Activated B cell treated with CpG ODN at 0.5 μM for 24 hours (primary cell): ENCODE results near the gene ALKBH4. TPM values are rescaled to one million over a fixed set of nuclear protein-coding genes. Genes with fewer than 3 reads are reported as not detected.
A peak's percentile ranks its signal among the peaks of the same experiment; 100 is the strongest.

ENCODE experiments used
- ATAC-seq: fragments of 200-7000 bp; cut with Tn5 transposase; one replicate; pipeline ENCODE4 v1.10.0; 2021; ENCODE audit warnings: low read depth, mild to moderate bottlenecking, moderate library complexity
- CTCF ChIA-PET: fragments of 350-600 bp; sonication (Branson Sonifier 250); formaldehyde crosslinking; loops from one replicate; lab custom pipeline; 2021; ENCODE audit warnings: antibody characterized with exemption; lab: Charles Lee
- POLR2A ChIA-PET: fragments of 350-600 bp; sonication (Branson Sonifier 250); formaldehyde crosslinking; loops from one replicate; lab custom pipeline; 2021; ENCODE audit warnings: antibody characterized with exemption; lab: Charles Lee
- DNase-seq: peaks from one replicate; pipeline ENCODE4 v3.0.0; 2022
- H3K27ac Mint-ChIP-seq: one replicate; pipeline ENCODE4 v1.8.0; 2020; ENCODE audit warnings: mixed read lengths
- H3K27me3 Mint-ChIP-seq: one replicate; pipeline ENCODE4 v1.8.0; 2021; ENCODE audit warnings: mixed read lengths
- H3K36me3 Mint-ChIP-seq: one replicate; pipeline ENCODE4 v1.8.0; 2021; ENCODE audit warnings: low read depth, mixed read lengths
- H3K4me1 Mint-ChIP-seq: one replicate; pipeline ENCODE4 v1.8.0; 2021; ENCODE audit warnings: mixed read lengths
- H3K4me3 Mint-ChIP-seq: one replicate; pipeline ENCODE4 v1.8.0; 2020; ENCODE audit warnings: mild to moderate bottlenecking, mixed read lengths
- H3K9me3 Mint-ChIP-seq: one replicate; pipeline ENCODE4 v1.8.0; 2020; ENCODE audit warnings: mixed read lengths
- CTCF ChIP-seq: fragments of 200-600 bp; IDR thresholded peaks from one replicate; pipeline ENCODE4 v1.8.0; 2022; ENCODE audit warnings: antibody characterized with exemption, mild to moderate bottlenecking
- intact Hi-C: fragments of 100-400 bp; cut with micrococcal nuclease; formaldehyde crosslinking; loops from one replicate; pipeline ENCODE4 v1.15.1; 2024
- total RNA-seq: library from RNA; stranded (reverse); gene quantifications from 2 replicates; pipeline ENCODE4 v1.2.3, GENCODE V29; 2022

The ALKBH4 gene
- total RNA-seq, 1 donor from 2014 or later, result 7.8 TPM

GRCh38 chr7:102463841-102464576 lies 654 bp downstream of the ALKBH4 start:
- TF ChIP-seq CTCF, result no peak
- Mint-ChIP-seq H3K4me3 (peak overlapping the region; percentile 90), H3K4me1 (peaks cover 33% of the 10 kb centered on the region), H3K27ac (peak overlapping the region; percentile 72), H3K27me3 (no peaks in the 10 kb centered on the region), H3K36me3 (peaks cover 14% of the 10 kb centered on the region), H3K9me3 (no peaks in the 10 kb centered on the region)
- DNase-seq, result no peak
- CTCF ChIA-PET, result interaction anchor here (2.1 to 4.9 kb wide), 2 partner anchors 51 to 59 kb away, joined by 12 to 19 read pairs; no protein-coding TSS in a partner anchor
- POLR2A ChIA-PET, result interaction anchor here (0.5 to 3.1 kb wide), 13 partner anchors 10 to 1320 kb away, joined by 3 to 13 read pairs (median 3); partner anchors contain the start of gene PRKRIP1
- intact Hi-C loops, result loop anchor here (1.0 to 2.0 kb wide), 4 partner anchors 19 to 68 kb away; partner anchors contain the start of genes ORAI2 and PRKRIP1
- ATAC-seq, result no peak

- H3K4me3 Mint-ChIP-seq, result no peak overlapping the region
- CTCF ChIA-PET, result interaction anchor here (1.5 kb wide), 1 partner anchor 48 kb away, joined by 3 read pairs; no protein-coding TSS in a partner anchor
- no peak for TF ChIP-seq CTCF
- H3K9me3 Mint-ChIP-seq, result no peaks in the 10 kb centered on the region
- ATAC-seq (no peak), DNase-seq (no peak)
- H3K27ac Mint-ChIP-seq, result no peak overlapping the region
- POLR2A ChIA-PET, result interaction anchor here (1.0 to 1.2 kb wide), 2 partner anchors 11 to 34 kb away, joined by 3 read pairs; no protein-coding TSS in a partner anchor
- no peaks in the 10 kb centered on the region for H3K27me3 Mint-ChIP-seq
- H3K36me3 Mint-ChIP-seq, result peaks cover 25% of the 10 kb centered on the region
- H3K4me1 Mint-ChIP-seq, result peaks cover 20% of the 10 kb centered on the region
- intact Hi-C loops, result no loop called here
These were observed 4.2 kb downstream of the ALKBH4 start for GRCh38 chr7:102460467-102460866.

- intact Hi-C loops, result no loop called here
- Mint-ChIP-seq H3K4me1 (peaks cover 17% of the 10 kb centered on the region), H3K36me3 (peaks cover 27% of the 10 kb centered on the region), H3K27me3 (no peaks in the 10 kb centered on the region), H3K27ac (no peak overlapping the region), H3K4me3 (no peak overlapping the region), H3K9me3 (no peaks in the 10 kb centered on the region)
- CTCF ChIA-PET, result interaction anchor here (1.5 kb wide), 1 partner anchor 47 kb away, joined by 3 read pairs; no protein-coding TSS in a partner anchor
- no peak for TF ChIP-seq CTCF
- POLR2A ChIA-PET, result interaction anchor here (0.6 to 1.2 kb wide), 2 partner anchors 12 to 1581 kb away, joined by 3 to 4 read pairs; no protein-coding TSS in a partner anchor
- DNase-seq (no peak), ATAC-seq (no peak)
These were observed 5.3 kb downstream of the ALKBH4 start for GRCh38 chr7:102459221-102459844.

- intact Hi-C loops, result no loop called here
- ChIA-PET CTCF (interaction anchor here (1.3 kb wide), 1 partner anchor 42 kb away, joined by 3 read pairs; no protein-coding TSS in a partner anchor), POLR2A (interaction anchor here (1.0 to 1.4 kb wide), 2 partner anchors 12 to 45 kb away, joined by 3 to 8 read pairs; no protein-coding TSS in a partner anchor)
- DNase-seq, result no peak
- Mint-ChIP-seq H3K36me3 (peaks cover 27% of the 10 kb centered on the region), H3K4me1 (peaks cover 4% of the 10 kb centered on the region), H3K27me3 (no peaks in the 10 kb centered on the region), H3K4me3 (no peak overlapping the region), H3K9me3 (no peaks in the 10 kb centered on the region), H3K27ac (no peak overlapping the region)
- TF ChIP-seq CTCF, result no peak
- ATAC-seq, result no peak
These were observed 7.2 kb downstream of the ALKBH4 start for GRCh38 chr7:102457352-102457924.
